Glomerular endothelial cell (primary cell): Measurements from ENCODE around the gene FIBCD1. TPM values are rescaled to one million over a fixed set of nuclear protein-coding genes. Genes with fewer than 3 reads are reported as not detected.

ENCODE experiments used
- DNase-seq: peaks from one replicate; pipeline ENCODE4 v3.0.0-alpha.2; 2011; ENCODE audit warnings: low read depth, low spot score; ENCODE audit errors: extremely low read depth
- total RNA-seq: library from RNA; depleted of rRNA; stranded (reverse); fragments of >200 nt; gene quantifications from 2 replicates; pipeline ENCODE4 v1.2.3, GENCODE V29; 2015

Gene FIBCD1
- total RNA-seq = 0.05 TPM in 1 of 2 replicates, not detected in the other

- no peak for DNase-seq
Observed at GRCh38 chr9:130938652-130939404, at the start of gene FIBCD1. Gene FIBCD1, minus strand, starts transcription at chr9:130939247. Its CDS starts 640 bp downstream, at chr9:130938607.

- DNase-seq = no peak
Observed at GRCh38 chr9:130988400-130988747, 49.3 kb upstream of the FIBCD1 start.

GRCh38 chr9:130987738-130988399 lies 48.8 kb upstream of the FIBCD1 start:
- no peak for DNase-seq

- DNase-seq = no peak
Observed at GRCh38 chr9:130987054-130987453, 48.0 kb upstream of the FIBCD1 start.

GRCh38 chr9:130986356-130986965 lies 47.4 kb upstream of the FIBCD1 start:
- DNase-seq = no peak

GRCh38 chr9:130985606-130986162 lies 46.6 kb upstream of the FIBCD1 start:
- no peak for DNase-seq

- no peak for DNase-seq
Observed at GRCh38 chr9:130985029-130985428, 46.0 kb upstream of the FIBCD1 start.

GRCh38 chr9:130984521-130984920 lies 45.5 kb upstream of the FIBCD1 start:
- DNase-seq = no peak

- DNase-seq = no peak
Observed at GRCh38 chr9:130983970-130984369, 44.9 kb upstream of the FIBCD1 start.

- no peak for DNase-seq
Observed at GRCh38 chr9:130983359-130983670, 44.3 kb upstream of the FIBCD1 start.

GRCh38 chr9:130982636-130983358 lies 43.8 kb upstream of the FIBCD1 start:
- DNase-seq = no peak

GRCh38 chr9:130981756-130982137 lies 42.7 kb upstream of the FIBCD1 start:
- no peak for DNase-seq

- DNase-seq = no peak
Observed at GRCh38 chr9:130981002-130981755, 42.1 kb upstream of the FIBCD1 start.

- no peak for DNase-seq
Observed at GRCh38 chr9:130980526-130980925, 41.5 kb upstream of the FIBCD1 start.

- DNase-seq = no peak
Observed at GRCh38 chr9:130979591-130980385, 40.7 kb upstream of the FIBCD1 start.

- DNase-seq = no peak
Observed at GRCh38 chr9:130977811-130978221, 38.8 kb upstream of the FIBCD1 start.

- DNase-seq = no peak
Observed at GRCh38 chr9:130975932-130976841, 37.1 kb upstream of the FIBCD1 start.

- no peak for DNase-seq
Observed at GRCh38 chr9:130975156-130975555, 36.1 kb upstream of the FIBCD1 start.

- no peak for DNase-seq
Observed at GRCh38 chr9:130974697-130975096, 35.6 kb upstream of the FIBCD1 start.
